Ectodermal cell (in vitro differentiated cells): ENCODE results near the gene DYRK1B.
A peak's percentile ranks its signal among the peaks of the same experiment; 100 is the strongest.

ENCODE experiments used
- H3K27ac ChIP-seq: 2 replicates; pipeline ENCODE4 v1.7.0; 2013; ENCODE audit warnings: mild to moderate bottlenecking, low read depth, low read length; ENCODE audit not compliant: insufficient read depth, poor library complexity, severe bottlenecking
- H3K27me3 ChIP-seq: 2 replicates; pipeline ENCODE4 v1.7.0; 2013; ENCODE audit warnings: mild to moderate bottlenecking, low read length; ENCODE audit not compliant: insufficient read depth, control insufficient read depth, poor library complexity, severe bottlenecking
- H3K36me3 ChIP-seq: one replicate; pipeline ENCODE4 v1.7.0; 2013; ENCODE audit warnings: low read length; ENCODE audit not compliant: control insufficient read depth, insufficient read depth
- H3K4me1 ChIP-seq: one replicate; pipeline ENCODE4 v1.7.0; 2013; ENCODE audit warnings: low read length; ENCODE audit not compliant: control insufficient read depth, insufficient read depth
- H3K4me3 ChIP-seq: 2 replicates; pipeline ENCODE4 v1.7.0; 2013; ENCODE audit warnings: low read depth, low read length, control low read depth; ENCODE audit not compliant: insufficient read depth
- H3K9me3 ChIP-seq: 2 replicates; pipeline ENCODE4 v1.7.0; 2013; ENCODE audit warnings: mild to moderate bottlenecking, low read length, moderate library complexity; ENCODE audit not compliant: control insufficient read depth
- WGBS, 2 experiments: methylation state at CpG; one replicate each; pipeline ENCODE4 v1.1.7; 2013; ENCODE audit warnings: missing lambda C conversion rate in 2 of 2; 5-methylcytosine and 5-hydroxymethylcytosine counted together

The DYRK1B gene

GRCh38 chr19:39832341-39833083, 1.4 kb downstream of the DYRK1B start:
- Histone ChIP-seq H3K9me3 (no peaks in the 10 kb centered on the region), H3K36me3 (peaks cover 68% of the 10 kb centered on the region), H3K27me3 (no peaks in the 10 kb centered on the region), H3K27ac (no peak overlapping the region), H3K4me1 (peaks cover 11% of the 10 kb centered on the region), H3K4me3 (peak overlapping the region; percentile 91)
- WGBS, 2 experiments = 91 to 93% methylated on average over 5 of the region's 5 CpGs

GRCh38 chr19:39831679-39832078, 2.3 kb downstream of the DYRK1B start:
- WGBS, 2 experiments = 96% methylated on average over 16 of the region's 16 CpGs
- peaks cover 66% of the 10 kb centered on the region for H3K36me3 ChIP-seq
- H3K9me3 ChIP-seq = no peaks in the 10 kb centered on the region
- no peaks in the 10 kb centered on the region for H3K27me3 ChIP-seq
- H3K4me3 ChIP-seq = no peak overlapping the region
- H3K4me1 ChIP-seq = peaks cover 11% of the 10 kb centered on the region
- H3K27ac ChIP-seq = no peak overlapping the region

GRCh38 chr19:39830847-39831246, 3.1 kb downstream of the DYRK1B start:
- H3K4me3 ChIP-seq = no peak overlapping the region
- no peaks in the 10 kb centered on the region for H3K9me3 ChIP-seq
- no peaks in the 10 kb centered on the region for H3K27me3 ChIP-seq
- H3K36me3 ChIP-seq = peaks cover 65% of the 10 kb centered on the region
- H3K27ac ChIP-seq = no peak overlapping the region
- H3K4me1 ChIP-seq = peaks cover 11% of the 10 kb centered on the region

- no peak overlapping the region for H3K4me3 ChIP-seq
- no peak overlapping the region for H3K27ac ChIP-seq
- WGBS, 2 experiments = 95 to 96% methylated on average over 18 of the region's 18 CpGs
- no peaks in the 10 kb centered on the region for H3K9me3 ChIP-seq
- H3K27me3 ChIP-seq = no peaks in the 10 kb centered on the region
- peaks cover 69% of the 10 kb centered on the region for H3K36me3 ChIP-seq
- H3K4me1 ChIP-seq = peaks cover 11% of the 10 kb centered on the region
Observed at GRCh38 chr19:39830406-39830805, 3.6 kb downstream of the DYRK1B start.

- Histone ChIP-seq H3K9me3 (no peaks in the 10 kb centered on the region), H3K36me3 (peaks cover 64% of the 10 kb centered on the region), H3K27ac (no peak overlapping the region), H3K27me3 (no peaks in the 10 kb centered on the region), H3K4me3 (no peak overlapping the region), H3K4me1 (peaks cover 11% of the 10 kb centered on the region)
- WGBS, 2 experiments = 95 to 96% methylated on average over 10 of the region's 10 CpGs
Observed at GRCh38 chr19:39829702-39830275, 4.2 kb downstream of the DYRK1B start.

- 97 to 99% methylated on average over 5 of the region's 5 CpGs for WGBS, 2 experiments
- Histone ChIP-seq H3K4me1 (peaks cover 6% of the 10 kb centered on the region), H3K36me3 (peaks cover 60% of the 10 kb centered on the region)
Observed at GRCh38 chr19:39828654-39829032, 5.3 kb downstream of the DYRK1B start.

GRCh38 chr19:39828015-39828653, 5.8 kb downstream of the DYRK1B start:
- Histone ChIP-seq H3K4me3 (no peak overlapping the region), H3K36me3 (peaks cover 60% of the 10 kb centered on the region), H3K4me1 (peaks cover 9% of the 10 kb centered on the region), H3K27me3 (no peaks in the 10 kb centered on the region), H3K27ac (no peak overlapping the region), H3K9me3 (no peaks in the 10 kb centered on the region)
- 94% methylated on average over 26 of the region's 26 CpGs for WGBS, 2 experiments

More at GRCh38 chr19:39828654-39829032, 5.3 kb downstream of the DYRK1B start:
- Histone ChIP-seq H3K27me3 (no peaks in the 10 kb centered on the region), H3K4me3 (no peak overlapping the region), H3K9me3 (no peaks in the 10 kb centered on the region), H3K27ac (no peak overlapping the region)

GRCh38 chr19:39827216-39827615, 6.7 kb downstream of the DYRK1B start:
- Histone ChIP-seq H3K4me1 (peaks cover 9% of the 10 kb centered on the region), H3K27me3 (no peaks in the 10 kb centered on the region), H3K9me3 (no peaks in the 10 kb centered on the region), H3K4me3 (no peak overlapping the region), H3K27ac (no peak overlapping the region), H3K36me3 (peaks cover 60% of the 10 kb centered on the region)
- 96 to 97% methylated on average over 13 of the region's 13 CpGs for WGBS, 2 experiments

- Histone ChIP-seq H3K4me1 (peaks cover 4% of the 10 kb centered on the region), H3K36me3 (peaks cover 57% of the 10 kb centered on the region), H3K4me3 (no peak overlapping the region), H3K27me3 (no peaks in the 10 kb centered on the region), H3K9me3 (no peaks in the 10 kb centered on the region), H3K27ac (no peak overlapping the region)
- 95 to 97% methylated on average over 35 of the region's 35 CpGs for WGBS, 2 experiments
Observed at GRCh38 chr19:39826311-39826945, 7.5 kb downstream of the DYRK1B start.

GRCh38 chr19:39825531-39826076, 8.4 kb downstream of the DYRK1B start:
- peaks cover 4% of the 10 kb centered on the region for H3K4me1 ChIP-seq
- 95 to 97% methylated on average over 17 of the region's 17 CpGs for WGBS, 2 experiments
- no peaks in the 10 kb centered on the region for H3K9me3 ChIP-seq
- H3K27me3 ChIP-seq = no peaks in the 10 kb centered on the region
- no peak overlapping the region for H3K4me3 ChIP-seq
- H3K36me3 ChIP-seq = peaks cover 49% of the 10 kb centered on the region
- H3K27ac ChIP-seq = no peak overlapping the region
